ENCODE data around the gene PRRC2A.

PRRC2A gene

GRCh38 chr6:31626952-31627351 is 6.4 kb downstream of the PRRC2A start:
- DNase-seq, result no peak

- no peak for DNase-seq
Measured at GRCh38 chr6:31627690-31628287, 7.3 kb downstream of the PRRC2A start.

- DNase-seq, result no peak
Measured at GRCh38 chr6:31629014-31629413, 8.5 kb downstream of the PRRC2A start.

DNA sequence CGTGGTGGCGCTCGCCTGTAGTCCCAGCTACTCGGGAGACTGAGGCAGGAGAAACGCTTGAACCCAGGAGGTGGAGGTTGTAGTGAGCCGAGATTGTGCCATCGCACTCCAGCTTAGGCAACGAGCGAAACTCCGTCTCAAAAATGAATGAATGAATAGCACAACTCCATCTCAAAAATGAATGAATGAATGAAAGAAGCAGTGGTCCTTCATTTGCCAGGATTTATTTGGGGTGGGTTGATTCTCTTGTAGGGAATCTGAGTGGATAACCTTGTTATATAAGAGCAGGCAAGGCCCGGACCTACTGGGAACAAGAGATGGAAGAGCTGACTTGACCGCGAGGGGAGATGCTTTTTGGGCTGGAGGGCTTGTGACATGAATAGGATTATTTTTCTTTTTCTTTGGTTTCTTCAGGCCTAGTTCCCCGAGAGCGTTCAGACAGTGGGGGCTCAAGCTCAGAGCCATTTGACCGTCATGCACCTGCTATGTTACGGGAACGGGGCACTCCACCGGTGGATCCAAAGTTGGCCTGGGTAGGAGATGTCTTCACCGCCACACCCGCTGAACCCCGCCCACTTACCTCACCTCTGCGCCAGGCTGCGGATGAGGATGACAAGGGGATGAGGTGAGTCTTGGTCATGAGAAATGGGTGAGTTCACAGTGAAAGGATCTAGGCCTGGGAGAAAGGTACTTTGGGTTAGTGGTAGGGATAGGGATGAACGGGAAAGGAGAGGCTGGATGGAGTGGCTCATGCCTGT is 9.8 kb downstream of the PRRC2A start:
- DNase-seq, result no peak

DNA sequence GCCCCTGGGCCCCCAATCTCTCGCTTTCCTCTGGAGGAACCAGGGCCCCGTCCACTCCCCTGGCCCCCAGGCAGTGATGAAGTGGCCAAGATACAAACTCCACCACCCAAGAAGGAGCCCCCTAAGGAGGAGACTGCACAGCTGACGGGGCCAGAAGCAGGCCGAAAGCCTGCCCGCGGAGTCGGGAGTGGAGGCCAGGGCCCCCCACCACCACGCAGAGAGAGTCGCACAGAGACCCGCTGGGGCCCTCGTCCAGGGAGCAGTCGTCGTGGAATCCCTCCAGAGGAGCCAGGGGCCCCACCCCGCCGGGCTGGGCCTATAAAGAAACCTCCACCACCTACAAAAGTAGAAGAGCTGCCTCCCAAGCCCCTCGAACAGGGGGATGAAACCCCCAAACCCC is 10.7 kb downstream of the PRRC2A start:
- DNase-seq, result no peak

DNA sequence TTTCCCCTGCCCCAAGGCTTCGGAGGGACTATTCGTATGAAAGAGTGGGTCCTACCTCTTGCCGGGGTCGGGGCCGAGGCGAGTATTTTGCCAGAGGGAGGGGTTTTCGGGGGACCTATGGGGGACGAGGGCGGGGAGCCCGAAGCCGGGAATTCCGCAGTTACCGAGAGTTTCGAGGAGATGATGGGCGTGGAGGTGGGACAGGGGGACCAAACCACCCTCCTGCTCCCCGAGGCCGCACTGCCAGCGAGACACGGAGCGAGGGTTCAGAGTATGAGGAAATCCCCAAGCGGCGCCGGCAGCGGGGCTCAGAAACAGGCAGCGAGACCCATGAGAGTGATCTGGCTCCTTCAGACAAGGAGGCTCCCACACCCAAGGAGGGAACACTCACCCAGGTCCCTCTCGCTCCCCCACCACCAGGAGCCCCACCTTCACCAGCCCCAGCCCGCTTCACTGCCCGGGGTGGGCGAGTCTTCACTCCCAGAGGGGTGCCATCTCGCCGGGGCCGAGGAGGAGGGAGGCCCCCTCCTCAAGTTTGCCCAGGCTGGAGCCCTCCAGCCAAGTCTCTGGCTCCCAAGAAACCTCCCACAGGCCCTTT is 11.3 kb downstream of the PRRC2A start:
- DNase-seq, result no peak

DNA sequence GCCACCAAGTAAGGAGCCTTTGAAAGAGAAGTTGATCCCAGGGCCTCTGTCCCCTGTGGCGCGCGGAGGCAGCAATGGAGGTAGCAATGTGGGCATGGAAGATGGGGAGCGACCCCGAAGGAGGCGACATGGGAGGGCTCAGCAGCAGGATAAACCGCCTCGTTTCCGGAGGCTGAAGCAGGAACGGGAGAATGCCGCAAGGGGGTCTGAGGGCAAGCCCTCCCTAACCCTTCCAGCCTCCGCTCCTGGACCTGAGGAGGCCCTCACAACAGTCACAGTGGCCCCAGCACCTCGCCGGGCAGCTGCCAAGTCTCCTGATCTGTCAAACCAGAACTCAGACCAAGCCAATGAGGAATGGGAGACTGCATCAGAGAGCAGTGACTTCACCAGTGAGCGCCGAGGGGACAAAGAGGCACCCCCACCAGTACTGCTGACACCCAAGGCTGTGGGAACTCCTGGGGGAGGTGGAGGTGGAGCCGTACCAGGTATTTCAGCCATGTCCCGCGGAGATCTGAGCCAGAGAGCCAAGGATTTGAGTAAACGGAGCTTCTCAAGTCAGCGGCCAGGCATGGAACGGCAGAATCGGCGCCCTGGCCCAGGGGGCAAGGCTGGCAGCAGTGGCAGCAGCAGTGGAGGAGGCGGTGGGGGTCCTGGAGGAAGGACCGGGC is 11.9 kb downstream of the PRRC2A start:
- DNase-seq, result no peak

DNA sequence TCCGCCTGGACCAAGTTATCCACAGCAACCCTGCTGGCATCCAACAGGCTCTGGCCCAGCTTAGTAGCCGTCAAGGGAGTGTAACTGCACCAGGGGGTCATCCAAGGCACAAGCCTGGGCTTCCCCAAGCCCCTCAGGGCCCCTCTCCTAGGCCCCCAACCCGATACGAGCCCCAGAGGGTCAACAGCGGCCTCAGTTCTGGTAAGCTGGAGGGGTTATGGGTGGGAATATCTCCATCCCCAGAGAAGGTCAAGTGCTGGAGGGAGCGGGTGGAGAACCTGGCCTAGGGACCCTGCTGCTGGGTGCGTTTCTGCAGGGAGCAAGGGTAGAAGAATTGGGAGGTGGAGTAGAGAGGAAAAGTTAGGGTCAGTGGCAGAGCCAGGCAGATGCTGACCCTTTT is 12.9 kb downstream of the PRRC2A start:
- DNase-seq, result no peak

GRCh38 chr6:31634131-31634530 is 13.6 kb downstream of the PRRC2A start:
- DNase-seq, result no peak

GRCh38 chr6:31634969-31635575 is 14.6 kb downstream of the PRRC2A start:
- DNase-seq, result no peak

DNA sequence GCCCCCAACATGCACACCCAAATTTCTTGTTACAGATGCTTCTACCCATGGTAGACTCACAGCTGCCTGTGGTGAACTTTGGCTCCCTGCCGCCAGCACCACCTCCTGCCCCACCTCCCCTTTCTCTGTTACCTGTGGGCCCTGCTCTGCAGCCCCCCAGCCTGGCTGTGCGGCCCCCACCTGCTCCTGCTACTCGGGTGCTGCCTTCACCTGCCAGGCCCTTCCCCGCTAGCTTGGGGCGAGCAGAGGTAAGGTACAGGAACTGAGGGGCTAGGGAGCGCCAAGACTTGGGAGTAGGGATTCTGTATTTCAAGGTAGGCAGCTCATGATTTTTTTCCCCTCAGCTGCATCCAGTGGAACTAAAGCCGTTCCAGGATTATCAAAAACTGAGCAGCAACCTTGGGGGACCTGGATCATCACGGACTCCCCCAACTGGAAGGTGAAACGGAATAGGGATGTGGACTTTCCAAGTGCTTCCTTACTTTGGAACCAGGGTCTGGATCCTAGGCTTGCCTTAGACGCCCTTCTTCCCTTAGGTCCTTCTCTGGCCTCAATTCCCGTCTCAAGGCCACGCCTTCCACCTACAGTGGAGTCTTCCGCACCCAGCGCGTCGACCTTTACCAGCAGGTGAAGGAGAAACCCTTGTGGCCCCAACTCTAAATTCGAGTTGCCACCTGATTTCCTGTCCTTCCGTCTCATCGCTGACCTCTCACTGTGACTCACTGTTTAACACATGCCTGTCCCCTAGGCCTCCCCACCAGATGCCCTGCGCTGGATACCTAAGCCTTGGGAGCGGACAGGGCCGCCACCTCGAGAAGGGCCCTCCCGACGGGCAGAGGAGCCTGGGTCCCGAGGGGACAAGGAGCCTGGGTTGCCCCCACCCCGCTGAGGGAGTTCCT is 16.4 kb downstream of the PRRC2A start:
- DNase-seq, result no peak

DNA sequence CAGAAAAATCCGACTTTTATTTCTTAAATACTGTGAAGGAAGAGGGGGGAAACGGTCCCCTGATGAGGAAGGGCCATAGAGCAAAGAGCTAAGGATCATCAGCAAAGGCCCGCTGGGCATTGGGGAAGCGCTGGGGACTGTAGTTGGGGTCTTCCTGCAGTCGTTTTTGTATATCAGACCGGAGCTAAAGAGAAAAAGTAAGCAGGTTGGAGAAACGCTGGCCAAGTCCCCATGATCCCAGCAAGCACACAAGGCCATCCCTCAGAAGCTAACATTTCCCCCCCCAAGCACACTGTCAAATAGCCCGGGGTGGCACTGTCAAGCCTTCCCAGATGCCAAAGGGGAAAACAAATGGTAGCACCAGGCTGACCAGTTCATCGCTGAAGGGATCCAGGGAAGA is 18.5 kb downstream of the PRRC2A start:
- DNase-seq, result no peak

DNA sequence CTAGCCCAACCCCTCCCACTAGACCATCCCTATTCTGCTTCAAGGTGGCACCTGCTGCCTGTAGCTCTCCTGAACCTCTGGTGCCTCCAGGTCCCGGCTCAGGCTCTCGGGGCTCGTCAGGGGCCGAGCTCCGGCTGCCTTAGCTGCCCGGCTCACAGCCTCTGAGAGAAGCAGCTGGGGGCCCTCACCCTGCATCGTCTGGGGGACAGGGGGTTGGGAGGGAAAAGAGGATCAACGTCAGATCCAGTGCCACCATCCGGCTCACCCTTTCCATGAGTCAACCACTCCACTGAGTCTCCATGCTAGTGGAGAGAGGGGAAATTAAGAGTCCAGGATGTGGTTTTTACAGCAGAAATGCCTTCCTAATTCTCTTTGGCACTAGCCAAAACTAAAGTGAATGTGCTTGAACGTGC is 18.9 kb downstream of the PRRC2A start:
- DNase-seq, result no peak

GRCh38 chr6:31640612-31641011 is 20.1 kb downstream of the PRRC2A start:
- DNase-seq, result no peak

DNA sequence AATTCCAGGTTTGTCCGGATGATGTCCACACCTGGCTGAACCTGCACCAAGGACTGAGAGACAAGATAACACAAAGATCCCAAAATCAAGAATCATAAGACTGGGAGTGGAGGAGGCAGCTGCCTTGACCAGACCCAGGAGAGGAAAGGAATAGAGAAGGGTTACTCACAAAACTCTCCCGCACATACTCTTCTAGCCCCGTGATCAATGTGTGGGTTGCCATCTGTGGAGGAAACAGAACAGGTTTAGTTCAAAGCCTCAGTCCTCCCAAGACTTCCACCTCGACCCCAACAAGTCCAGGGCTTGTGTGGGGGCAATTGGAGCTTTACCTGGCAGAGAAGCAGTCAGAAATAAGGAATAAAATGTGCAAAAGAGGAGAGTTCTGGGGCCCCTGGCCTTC is 20.9 kb downstream of the PRRC2A start:
- DNase-seq, result no peak

DNA sequence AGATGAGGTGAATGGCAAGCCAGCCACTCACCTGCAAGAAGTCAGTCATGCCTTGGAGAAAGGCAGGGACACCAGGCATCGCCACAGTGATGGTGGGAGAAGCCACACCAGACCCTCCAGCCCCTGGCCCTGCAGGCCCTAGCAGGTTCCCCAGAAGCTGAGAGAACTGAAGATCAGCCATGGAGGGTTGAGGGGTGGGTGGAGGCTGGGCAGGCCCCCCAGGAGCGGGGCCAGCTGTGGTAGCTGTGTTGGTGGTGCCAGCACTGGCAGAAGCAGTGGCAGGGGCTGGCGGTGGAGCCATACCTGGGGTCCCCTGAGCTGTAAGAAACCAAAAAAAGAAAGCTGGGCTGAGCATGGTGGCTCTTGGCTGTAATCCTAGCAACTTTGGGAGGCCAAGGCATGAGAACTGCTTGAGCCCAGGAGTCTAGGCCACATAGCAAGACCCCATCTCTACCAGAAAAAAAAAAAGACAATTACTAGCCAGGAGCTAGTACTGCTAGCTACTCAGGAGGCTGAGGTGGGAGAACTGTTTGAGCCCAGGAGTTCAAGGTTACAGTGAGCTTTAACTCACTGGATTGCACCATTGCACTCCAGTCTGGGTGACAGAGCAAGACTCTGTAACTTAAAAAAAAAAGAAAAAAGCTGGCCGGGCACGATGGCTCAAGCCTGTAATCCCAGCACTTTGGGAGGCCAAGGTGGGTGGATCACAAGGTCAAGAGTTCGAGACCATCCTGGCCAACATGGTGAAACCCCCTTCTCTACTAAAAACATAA is 22.5 kb downstream of the PRRC2A start:
- no peak for DNase-seq

DNA sequence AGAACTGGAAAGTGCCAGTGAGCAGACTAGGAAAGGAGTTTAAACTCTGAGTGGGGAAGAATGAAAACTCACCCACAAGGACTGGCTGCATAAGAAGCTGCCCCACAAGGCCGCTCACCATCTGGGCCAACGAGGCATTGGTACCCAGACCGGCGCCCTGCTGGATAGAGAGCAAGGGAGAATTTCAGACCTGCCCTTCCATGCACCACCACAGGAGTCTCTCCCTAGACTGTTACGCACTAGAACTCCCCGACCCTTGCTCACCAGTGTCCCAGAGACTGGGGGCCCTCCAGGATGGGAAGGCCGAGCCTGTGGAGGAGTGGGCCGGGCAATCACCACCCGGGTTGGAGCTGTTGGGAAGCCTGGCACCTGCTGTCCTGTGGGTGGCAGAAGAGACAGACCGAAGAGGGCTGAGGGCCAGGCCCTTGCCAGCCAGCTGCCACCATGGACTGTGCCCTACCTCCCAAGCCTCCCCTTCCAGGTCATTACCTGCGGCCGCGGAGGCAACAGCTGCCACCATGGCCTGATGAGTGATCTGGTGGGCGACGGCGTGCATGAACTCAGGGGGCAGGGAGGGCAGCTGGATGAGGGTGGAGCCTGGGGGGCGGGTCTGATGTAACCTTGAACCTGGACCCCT is 23.4 kb downstream of the PRRC2A start:
- no peak for DNase-seq

DNA sequence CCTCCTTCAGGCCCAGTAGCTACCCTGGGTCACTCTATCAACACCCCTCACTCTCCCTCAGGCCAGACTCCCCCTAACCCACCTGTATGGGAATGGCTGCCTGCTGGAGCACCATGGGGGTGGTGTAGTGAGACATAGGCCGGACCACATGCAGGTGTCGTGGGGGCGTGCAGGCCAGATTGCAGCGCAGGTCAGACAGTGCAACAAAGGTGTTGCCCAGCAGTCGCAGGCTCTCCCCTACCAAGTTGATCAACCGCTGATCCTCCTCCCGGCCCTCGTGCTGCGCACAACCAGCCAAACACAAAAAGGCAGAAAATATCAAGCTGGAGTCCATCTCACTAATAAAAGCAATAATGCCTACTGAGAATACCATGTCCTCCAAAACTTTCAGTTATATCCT is 24.8 kb downstream of the PRRC2A start:
- DNase-seq, result no peak

DNA sequence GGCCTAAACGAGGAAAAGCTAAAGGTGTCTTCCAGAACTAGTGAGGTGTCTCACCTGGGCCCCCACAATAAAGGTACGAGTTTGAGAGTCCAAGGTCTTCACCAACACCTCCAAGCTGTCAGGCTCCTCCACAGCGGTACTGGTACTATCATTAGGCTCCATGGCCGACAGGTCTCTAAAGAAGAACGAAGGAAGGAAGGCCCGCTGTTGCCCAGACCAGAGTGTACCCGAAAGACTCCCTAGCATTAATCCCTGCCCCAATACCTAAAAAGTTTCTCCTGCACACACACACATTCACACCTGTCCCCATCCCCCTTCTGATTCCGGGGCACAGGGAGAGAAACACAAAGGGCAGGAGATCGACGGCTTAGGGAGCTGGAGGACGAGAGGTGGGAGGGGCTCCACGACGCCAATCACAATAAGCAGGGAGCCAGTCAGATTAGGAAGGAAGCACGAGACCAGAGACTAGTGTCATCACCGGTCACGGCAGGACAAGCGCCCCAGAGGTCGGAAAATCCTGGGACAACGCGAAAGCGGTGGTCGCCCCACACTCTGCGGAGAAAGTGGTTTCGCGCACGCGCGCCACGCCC is 31.2 kb downstream of the PRRC2A start:
- no peak for DNase-seq

GRCh38 chr6:31652925-31653724 is 32.6 kb downstream of the PRRC2A start:
- no peak for DNase-seq

All from left hindlimb (tissue), 1 donor.